SK-N-SH treated with all-trans-retinoic acid at 6 μM for 48 hours (cell line): Measurements from ENCODE around the gene ANKRD23.

Experiments
- ARNTL ChIP-seq: fragments of 450-650 bp; formaldehyde crosslinking; IDR thresholded peaks from 2 replicates; pipeline ENCODE4 v1.5.0; 2020; ENCODE audit warnings: low read depth, mild to moderate bottlenecking, moderate library complexity, borderline replicate concordance
- CREB5 ChIP-seq: fragments of 250-450 bp; sonication (Bioruptor Pico); IDR thresholded peaks from 2 replicates; pipeline ENCODE4 v1.5.1; 2020; ENCODE audit warnings: low read depth, mild to moderate bottlenecking, moderate library complexity
- CSDC2 ChIP-seq: fragments of 250-450 bp; sonication (Bioruptor Pico); IDR thresholded peaks from 2 replicates; pipeline ENCODE4 v1.5.0; 2020; ENCODE audit warnings: mild to moderate bottlenecking, moderate library complexity
- CSRNP3 ChIP-seq: fragments of 250-450 bp; sonication (Bioruptor Pico); IDR thresholded peaks from 2 replicates; pipeline ENCODE4 v1.5.1; 2021; ENCODE audit warnings: mild to moderate bottlenecking, moderate library complexity
- GLIS3 ChIP-seq: fragments of 250-450 bp; sonication (Bioruptor Pico); IDR thresholded peaks from 2 replicates; pipeline ENCODE4 v1.5.0; 2020; ENCODE audit warnings: mild to moderate bottlenecking, moderate library complexity
- POU6F1 ChIP-seq: fragments of 250-450 bp; sonication (Bioruptor Pico); IDR thresholded peaks from 2 replicates; pipeline ENCODE4 v1.8.0; 2021; ENCODE audit warnings: low read depth, mild to moderate bottlenecking, moderate library complexity, borderline replicate concordance
- PPARA ChIP-seq: fragments of 250-450 bp; sonication (Bioruptor Pico); IDR thresholded peaks from 2 replicates; pipeline ENCODE4 v1.5.0; 2020; ENCODE audit warnings: mild to moderate bottlenecking, borderline replicate concordance
- TCF4 ChIP-seq: fragments of 250-450 bp; sonication (Bioruptor Pico); IDR thresholded peaks from 2 replicates; pipeline ENCODE4 v1.8.0; 2021; ENCODE audit warnings: mild to moderate bottlenecking, moderate library complexity, borderline replicate concordance
- ZC3H10 ChIP-seq: fragments of 250-450 bp; sonication (Bioruptor Pico); IDR thresholded peaks from 2 replicates; pipeline ENCODE4 v1.5.1; 2021; ENCODE audit warnings: mild to moderate bottlenecking, moderate library complexity
- ZFP3 ChIP-seq: fragments of 250-450 bp; sonication (Bioruptor Pico); IDR thresholded peaks from 2 replicates; pipeline ENCODE4 v1.5.0; 2020; ENCODE audit warnings: mild to moderate bottlenecking, moderate library complexity
- ZFP30 ChIP-seq: fragments of 450-650 bp; formaldehyde crosslinking; IDR thresholded peaks from 2 replicates; pipeline ENCODE4 v1.5.0; 2022; ENCODE audit warnings: mild to moderate bottlenecking, moderate library complexity
- ZNF70 ChIP-seq: fragments of 450-650 bp; formaldehyde crosslinking; IDR thresholded peaks from 2 replicates; pipeline ENCODE4 v1.5.0; 2020; ENCODE audit warnings: mild to moderate bottlenecking, moderate library complexity
- TF ChIP-seq, protein P1 (sequence below): fragments of 250-450 bp; sonication (Bioruptor Pico); IDR thresholded peaks from 2 replicates; pipeline ENCODE4 v1.8.0; 2020; ENCODE audit warnings: mild to moderate bottlenecking, moderate library complexity, borderline replicate concordance

DNA sequence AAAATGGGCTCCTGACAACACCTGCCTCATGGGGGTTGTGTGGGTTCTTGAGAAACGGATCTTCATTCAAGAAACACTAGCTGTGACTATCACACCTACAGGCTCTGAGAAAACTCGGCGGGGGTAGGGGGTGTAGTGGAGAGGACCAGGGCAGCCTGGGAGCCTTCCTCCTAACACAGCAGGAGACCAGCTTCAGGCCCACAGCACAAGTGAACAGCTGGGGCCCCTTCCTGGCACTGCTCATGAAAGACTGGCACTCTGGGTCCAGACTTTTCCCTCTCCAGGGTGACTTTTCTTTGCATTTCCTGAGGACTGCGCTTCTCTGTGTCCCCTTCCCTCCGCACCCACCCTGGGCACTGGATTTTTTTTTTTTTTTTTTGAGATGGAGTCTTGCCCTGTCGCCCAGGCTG is 33.2 kb upstream of the ANKRD23 start:
- TF ChIP-seq CSRNP3 (CRISPR knock-in tag) (no peak), ZC3H10 (CRISPR knock-in tag) (no peak), CSDC2 (CRISPR knock-in tag) (no peak), ARNTL (CRISPR knock-in tag) (no peak), ZNF70 (no peak), PPARA (CRISPR knock-in tag) (no peak), ZFP30 (CRISPR knock-in tag) (no peak), GLIS3 (no peak), TCF4 (CRISPR knock-in tag) (no peak), ZFP3 (CRISPR knock-in tag) (no peak), POU6F1 (CRISPR knock-in tag) (no peak), CREB5 (CRISPR knock-in tag) (no peak)
- TF ChIP-seq, protein P1, sequence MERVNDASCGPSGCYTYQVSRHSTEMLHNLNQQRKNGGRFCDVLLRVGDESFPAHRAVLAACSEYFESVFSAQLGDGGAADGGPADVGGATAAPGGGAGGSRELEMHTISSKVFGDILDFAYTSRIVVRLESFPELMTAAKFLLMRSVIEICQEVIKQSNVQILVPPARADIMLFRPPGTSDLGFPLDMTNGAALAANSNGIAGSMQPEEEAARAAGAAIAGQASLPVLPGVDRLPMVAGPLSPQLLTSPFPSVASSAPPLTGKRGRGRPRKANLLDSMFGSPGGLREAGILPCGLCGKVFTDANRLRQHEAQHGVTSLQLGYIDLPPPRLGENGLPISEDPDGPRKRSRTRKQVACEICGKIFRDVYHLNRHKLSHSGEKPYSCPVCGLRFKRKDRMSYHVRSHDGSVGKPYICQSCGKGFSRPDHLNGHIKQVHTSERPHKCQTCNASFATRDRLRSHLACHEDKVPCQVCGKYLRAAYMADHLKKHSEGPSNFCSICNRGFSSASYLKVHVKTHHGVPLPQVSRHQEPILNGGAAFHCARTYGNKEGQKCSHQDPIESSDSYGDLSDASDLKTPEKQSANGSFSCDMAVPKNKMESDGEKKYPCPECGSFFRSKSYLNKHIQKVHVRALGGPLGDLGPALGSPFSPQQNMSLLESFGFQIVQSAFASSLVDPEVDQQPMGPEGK, result no peak
